ENCODE data around the gene OR2T33.
"Not testable (repeated sequence)": the region's sequence is repeated elsewhere in the genome, so short reads cannot be mapped to it uniquely, and the experiment has no call there.

The OR2T33 gene

GRCh38 chr1:248277876-248278275 is at the start of gene OR2T33:
Gene OR2T33 (minus strand): TSS chr1:248277976. CDS start chr1:248273814, 4,162 bp downstream.
- DNase-seq = no peak

DNA sequence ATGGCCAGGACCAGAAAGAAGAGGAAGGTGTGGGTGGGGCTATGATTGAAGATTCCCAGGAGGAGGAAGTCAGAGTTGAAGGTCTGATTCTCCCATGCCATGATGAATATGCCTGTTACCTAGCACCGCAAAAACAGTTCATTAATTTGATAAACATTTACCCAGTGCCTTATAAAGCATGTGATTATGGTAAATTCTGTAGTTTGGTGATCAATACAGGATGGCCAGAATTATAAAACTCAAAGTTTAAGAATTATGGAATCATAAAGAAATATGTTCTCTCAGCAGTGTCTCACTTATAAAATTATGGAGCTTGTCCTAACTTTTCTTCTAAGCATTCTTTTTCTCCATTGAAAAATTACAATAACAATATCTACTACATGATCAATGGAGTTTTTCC is 46.7 kb upstream of the OR2T33 start, which contains the start of gene OR2M7:
Gene OR2M7 (minus strand): TSS at position 101 of the 400 bp plus-strand sequence. CDS start 0 bp downstream, at position 101.
- no peak for DNase-seq

DNA sequence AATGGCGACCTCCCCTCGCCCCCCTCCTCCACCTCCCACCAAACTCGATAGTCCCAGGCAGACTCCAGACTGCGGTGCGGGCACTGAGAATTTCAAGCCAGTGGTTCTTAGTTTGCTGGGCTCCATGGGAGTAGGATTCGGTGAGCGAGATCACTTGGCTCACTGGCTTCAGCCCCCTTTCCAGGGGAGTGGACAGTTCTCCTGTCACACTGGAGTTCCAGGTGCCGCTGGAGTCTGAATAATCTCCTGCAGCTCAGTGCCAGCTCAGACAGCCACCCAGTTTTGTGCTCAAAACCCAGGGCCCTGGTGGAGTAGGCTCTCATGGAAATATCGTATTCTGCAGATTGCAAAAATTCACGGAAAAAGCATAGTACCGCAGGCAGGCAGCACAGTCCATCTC is 39.0 kb upstream of the OR2T33 start:
- no peak for DNase-seq

DNA sequence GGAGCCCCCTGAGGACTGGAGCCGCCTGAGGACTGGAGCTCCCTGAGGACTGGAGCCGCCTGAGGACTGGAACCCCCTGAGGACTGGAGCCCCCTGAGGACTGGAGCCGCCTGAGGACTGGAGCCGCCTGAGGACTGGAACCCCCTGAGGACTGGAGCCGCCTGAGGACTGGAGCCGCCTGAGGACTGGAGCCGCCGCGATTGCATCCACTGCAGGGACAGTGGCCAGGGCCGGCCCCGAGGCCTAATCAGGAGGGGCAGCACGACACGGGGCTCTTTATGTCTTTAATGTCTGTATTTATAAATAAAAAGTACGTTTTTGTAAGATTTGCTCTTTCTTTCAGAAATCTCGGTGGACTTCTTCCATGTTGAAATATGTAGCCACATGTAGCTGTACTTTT is 29.0 kb upstream of the OR2T33 start:
- DNase-seq = not testable (repeated sequence)

- DNase-seq = no peak
Measured at GRCh38 chr1:248306103-248306502, 28.3 kb upstream of the OR2T33 start.

- DNase-seq = not testable (repeated sequence)
Measured at GRCh38 chr1:248305672-248306071, 27.9 kb upstream of the OR2T33 start.

DNA sequence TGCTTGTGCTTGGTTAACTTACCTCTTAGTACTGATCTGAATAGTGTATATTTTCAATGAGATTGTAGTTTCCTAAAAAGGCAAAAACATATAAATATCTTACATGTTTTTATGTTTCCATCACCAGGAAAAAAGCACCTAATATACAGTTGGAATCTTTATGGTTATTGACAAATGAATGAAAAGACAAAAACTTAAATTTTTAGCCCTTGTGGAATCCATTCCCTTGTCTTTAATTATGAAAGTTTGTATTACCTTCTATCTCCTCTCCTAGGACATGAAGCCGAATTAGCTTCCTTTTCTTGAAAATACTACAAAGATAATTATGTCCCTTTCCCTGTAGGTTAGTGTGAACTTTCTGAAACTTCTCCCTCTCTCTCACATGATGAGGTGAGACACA is 25.5 kb upstream of the OR2T33 start, which contains the start of gene OR2T12:
Gene OR2T12 (minus strand): TSS at position 101 of the 400 bp plus-strand sequence. CDS start 7,846 bp downstream, outside the sequence.
- no peak for DNase-seq

DNA sequence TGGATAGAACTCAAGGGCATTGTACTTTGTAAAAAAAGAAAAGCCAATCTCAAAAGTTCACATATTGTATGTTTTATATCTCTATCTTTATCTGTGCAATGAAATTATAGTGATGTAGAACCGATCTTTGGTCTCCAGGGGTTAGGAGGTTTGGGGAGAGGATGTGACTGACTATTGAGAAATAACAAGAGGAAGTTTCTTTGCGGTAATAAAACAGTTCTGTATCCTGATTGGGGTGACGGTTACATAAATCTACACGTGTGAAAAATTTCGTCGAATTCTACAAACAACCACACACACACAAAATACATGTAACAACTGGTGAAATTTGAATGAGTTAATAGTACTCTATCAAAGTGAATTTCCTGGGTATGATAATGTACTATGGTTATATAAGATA is 10.6 kb upstream of the OR2T33 start:
- DNase-seq = no peak

DNA sequence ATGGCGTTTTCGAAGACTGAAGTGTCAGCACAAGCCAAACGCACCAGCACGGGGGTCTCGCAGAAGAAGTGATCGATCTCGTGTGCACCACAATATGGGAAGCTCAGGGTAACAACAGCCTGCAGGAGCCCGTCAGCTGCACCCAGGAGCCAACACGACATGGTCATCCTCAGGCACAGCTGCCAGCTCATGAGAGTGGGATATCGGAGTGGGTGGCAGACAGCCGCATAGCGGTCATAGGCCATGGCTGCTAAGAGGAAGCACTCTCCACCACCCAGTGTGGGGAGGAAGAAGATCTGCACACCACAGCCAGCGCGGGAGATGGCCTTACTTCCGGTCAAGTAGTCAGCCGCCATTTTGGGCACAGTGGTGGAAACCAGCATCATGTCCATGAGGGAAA is 4.6 kb downstream of the OR2T33 start:
- DNase-seq = not testable (repeated sequence)

DNA sequence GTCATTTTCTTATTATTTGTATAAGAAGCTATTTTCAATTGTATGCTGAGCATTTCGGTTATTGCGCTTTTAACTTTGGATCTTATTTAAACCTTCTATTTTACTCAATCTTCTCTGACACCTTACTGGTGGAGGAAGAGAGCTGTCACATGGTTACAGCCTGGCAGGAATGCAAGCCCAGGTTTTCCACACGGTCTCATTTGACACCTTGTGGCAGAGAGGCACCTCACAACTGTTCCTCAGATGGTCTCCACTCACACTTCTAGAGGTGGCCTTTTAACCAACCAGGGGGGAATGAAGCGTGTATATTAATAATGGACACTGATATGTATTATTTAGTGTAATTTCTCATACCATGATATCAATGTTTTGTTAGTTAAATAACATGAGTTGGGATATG is 9.6 kb downstream of the OR2T33 start:
- DNase-seq = no peak

GRCh38 chr1:248259309-248259708 is 18.5 kb downstream of the OR2T33 start:
- not testable (repeated sequence) for DNase-seq

DNA sequence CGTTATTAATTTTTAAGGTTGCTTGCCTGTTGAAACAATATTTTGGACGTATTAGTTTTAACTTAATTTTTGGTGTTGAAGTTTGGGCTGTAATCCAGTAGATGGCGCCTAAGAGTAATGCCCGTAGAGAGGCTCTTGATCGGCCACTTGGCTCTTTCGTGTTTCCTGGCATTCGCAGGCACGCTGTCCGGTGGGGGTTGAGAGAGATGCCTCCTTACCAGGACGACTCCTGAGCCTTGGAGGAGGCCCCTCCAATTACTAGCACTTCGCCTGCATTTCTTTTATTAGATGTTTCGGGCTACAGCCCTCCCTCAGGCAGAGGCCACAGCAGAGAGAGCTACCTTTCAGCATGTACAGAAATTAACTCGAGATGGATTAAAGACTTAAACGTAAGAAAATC is 34.6 kb downstream of the OR2T33 start:
- DNase-seq = peak; percentile 24

DNA sequence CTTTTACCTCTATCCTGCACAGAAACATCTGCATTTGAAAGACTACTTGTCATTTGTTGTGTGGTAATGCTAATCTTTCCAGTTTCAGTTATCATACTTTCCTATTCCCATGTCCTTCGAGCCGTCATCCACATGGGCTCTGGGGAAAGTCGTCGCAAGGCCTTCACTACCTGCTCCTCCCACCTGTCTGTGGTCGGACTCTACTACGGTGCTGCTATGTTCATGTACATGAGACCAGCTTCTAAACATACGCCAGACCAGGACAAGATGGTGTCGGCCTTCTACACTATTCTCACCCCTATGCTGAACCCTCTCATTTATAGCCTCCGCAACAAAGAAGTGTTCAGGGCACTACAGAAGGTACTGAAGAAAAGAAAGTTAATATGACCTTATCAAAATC is 38.3 kb downstream of the OR2T33 start:
- no peak for DNase-seq

- DNase-seq = no peak
Measured at GRCh38 chr1:248231117-248231516, 46.7 kb downstream of the OR2T33 start, which contains the start of gene OR2M4. Gene OR2M4 (plus strand): TSS chr1:248231417. CDS start chr1:248238929, 7,512 bp downstream.

GRCh38 chr1:248229360-248229908 is 48.3 kb downstream of the OR2T33 start:
- no peak for DNase-seq

DNA sequence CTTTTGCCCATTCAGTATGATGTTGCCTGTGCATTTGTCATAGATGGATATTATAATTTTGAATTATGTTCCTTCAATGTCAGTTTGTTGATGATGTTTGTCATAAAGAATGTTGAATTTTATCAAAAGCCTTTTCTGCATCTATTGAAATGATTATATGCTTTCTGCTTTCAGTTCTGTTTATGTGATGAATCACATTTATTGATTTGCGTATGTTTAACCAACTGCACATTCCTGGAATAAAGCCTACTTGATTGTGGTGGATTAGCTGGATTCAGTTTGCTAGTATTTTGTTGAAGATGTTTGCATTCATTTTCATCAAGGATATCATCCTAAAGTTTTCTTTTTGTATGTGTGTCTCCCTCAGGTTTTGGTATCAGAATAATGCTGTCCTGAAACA is 52.2 kb downstream of the OR2T33 start:
- DNase-seq = no peak
